HepG2 (cell line): ENCODE results near the gene SHQ1. TPM values are rescaled to one million over a fixed set of nuclear protein-coding genes. Genes with fewer than 3 reads are reported as not detected.

Experiments
- ARHGAP35 ChIP-seq: sonication (generic); formaldehyde crosslinking; IDR thresholded peaks from 2 replicates; pipeline ENCODE4 v1.9.0; 2022; ENCODE audit warnings: mild to moderate bottlenecking, inconsistent platforms, moderate library complexity, missing genetic modification reagents, borderline replicate concordance
- CHD2 ChIP-seq: IDR thresholded peaks from 2 replicates; pipeline ENCODE4 v1.6.1; 2011; ENCODE audit warnings: low read depth, low read length, improper control_type of control experiment
- DNMT1 ChIP-seq: sonication (generic); formaldehyde crosslinking; IDR thresholded peaks from 2 replicates; pipeline ENCODE4 v1.5.1; 2020; ENCODE audit warnings: mild to moderate bottlenecking, missing genetic modification reagents
- GLI4 ChIP-seq: sonication (generic); formaldehyde crosslinking; IDR thresholded peaks from 2 replicates; pipeline ENCODE4 v1.5.1; 2020; ENCODE audit warnings: missing genetic modification reagents, mild to moderate bottlenecking, moderate library complexity, borderline replicate concordance
- HDAC1 ChIP-seq: sonication (generic); formaldehyde crosslinking; IDR thresholded peaks from 2 replicates; pipeline ENCODE4 v1.5.1; 2020; ENCODE audit warnings: mild to moderate bottlenecking, missing genetic modification reagents
- KDM4B ChIP-seq: sonication (generic); formaldehyde crosslinking; IDR thresholded peaks from 2 replicates; pipeline ENCODE4 v1.4.0; 2020; ENCODE audit warnings: missing genetic modification reagents
- MEIS2 ChIP-seq: sonication (generic); formaldehyde crosslinking; IDR thresholded peaks from 2 replicates; pipeline ENCODE4 v1.9.0; 2021; ENCODE audit warnings: mild to moderate bottlenecking, missing genetic modification reagents
- MXD4 ChIP-seq: IDR thresholded peaks from 2 replicates; pipeline ENCODE4 v1.6.1; 2016; ENCODE audit warnings: mild to moderate bottlenecking, missing biosample characterization, missing genetic modification reagents
- NFE2L2 ChIP-seq: fragments of 150-350 bp; IDR thresholded peaks from 2 replicates; pipeline ENCODE4 v1.6.1; 2014; ENCODE audit warnings: low read length
- PCBP1 ChIP-seq: fragments of 200-400 bp; formaldehyde crosslinking; IDR thresholded peaks from 2 replicates; pipeline ENCODE4 v1.6.1; 2017; ENCODE audit warnings: mild to moderate bottlenecking, low read depth, low read length, borderline replicate concordance
- RNF2 ChIP-seq: fragments of 450-650 bp; conservative IDR thresholded peaks from 2 replicates; pipeline ENCODE4 v1.6.1; 2016; ENCODE audit warnings: low read depth
- SMAD1 ChIP-seq: sonication (generic); formaldehyde crosslinking; IDR thresholded peaks from 2 replicates; pipeline ENCODE4 v1.4.0; 2020; ENCODE audit warnings: missing genetic modification reagents, low read depth, mild to moderate bottlenecking, borderline replicate concordance
- SPEN ChIP-seq: sonication (generic); formaldehyde crosslinking; IDR thresholded peaks from 2 replicates; pipeline ENCODE4 v1.5.1; 2020; ENCODE audit warnings: low read depth, mild to moderate bottlenecking, missing genetic modification reagents
- ZFAT ChIP-seq: sonication (generic); formaldehyde crosslinking; conservative IDR thresholded peaks from 2 replicates; pipeline ENCODE4 v1.8.1; 2023; ENCODE audit warnings: missing genetic modification reagents, inconsistent platforms
- ZNF18 ChIP-seq: sonication (generic); formaldehyde crosslinking; IDR thresholded peaks from 2 replicates; pipeline ENCODE4 v1.8.0; 2022; ENCODE audit warnings: mild to moderate bottlenecking, missing genetic modification reagents; ENCODE audit not compliant: insufficient replicate concordance
- ZNF740 ChIP-seq: sonication (generic); formaldehyde crosslinking; IDR thresholded peaks from 2 replicates; pipeline ENCODE4 v1.4.0; 2020; ENCODE audit warnings: missing genetic modification reagents
- ZNF800 ChIP-seq: sonication (generic); formaldehyde crosslinking; IDR thresholded peaks from 2 replicates; pipeline ENCODE4 v1.4.0; 2020; ENCODE audit warnings: missing genetic modification reagents
- ZSCAN5A ChIP-seq: sonication (generic); formaldehyde crosslinking; IDR thresholded peaks from 2 replicates; pipeline ENCODE4 v1.8.0; 2022; ENCODE audit warnings: mild to moderate bottlenecking, missing genetic modification reagents, borderline replicate concordance
- polyA plus RNA-seq, 8 experiments: library from polyadenylated mRNA; depleted of rRNA in 3 of 8; stranded (reverse) in 7 of 8; unstranded in 1 of 8; fragments of >200 nt; fragmentation: Illumina TruSeq in 4 of 8; extraction: Trizol in 4 of 8; gene quantifications; 2 replicates each; pipeline versions ENCODE4 v1.2.1 to v1.2.3, GENCODE V29; 2011 to 2016; ENCODE audit warnings: low read depth in 4 of 8, missing spikeins in 1 of 8, mixed read lengths in 1 of 8; ENCODE audit not compliant: insufficient read depth in 1 of 8
- total RNA-seq, 5 experiments: library from RNA; depleted of rRNA; stranded (reverse); fragments of >200 nt; fragmentation: Illumina TruSeq; extraction: Trizol; gene quantifications; 2 replicates each; pipeline ENCODE4 v1.2.3, GENCODE V29; 2016; ENCODE audit warnings: low read depth in 1 of 5
- TF ChIP-seq, protein P1 (sequence below): sonication (generic); formaldehyde crosslinking; IDR thresholded peaks from 2 replicates; pipeline ENCODE4 v1.5.1; 2020; ENCODE audit warnings: missing genetic modification reagents, mild to moderate bottlenecking, borderline replicate concordance
- TF ChIP-seq, protein P2 (sequence below): sonication (generic); formaldehyde crosslinking; IDR thresholded peaks from 2 replicates; pipeline ENCODE4 v1.4.0; 2020; ENCODE audit warnings: low read depth, mild to moderate bottlenecking, missing genetic modification reagents

The SHQ1 gene
- total and polyA plus RNA-seq, 2 of the 13 experiments (the other 11 are each of a cell fraction or from before 2014, with no cell fraction given): 5.5 to 20.3 TPM

GRCh38 chr3:72847751-72848702, at the start of gene SHQ1 (continued):
- TF ChIP-seq, protein P1, sequence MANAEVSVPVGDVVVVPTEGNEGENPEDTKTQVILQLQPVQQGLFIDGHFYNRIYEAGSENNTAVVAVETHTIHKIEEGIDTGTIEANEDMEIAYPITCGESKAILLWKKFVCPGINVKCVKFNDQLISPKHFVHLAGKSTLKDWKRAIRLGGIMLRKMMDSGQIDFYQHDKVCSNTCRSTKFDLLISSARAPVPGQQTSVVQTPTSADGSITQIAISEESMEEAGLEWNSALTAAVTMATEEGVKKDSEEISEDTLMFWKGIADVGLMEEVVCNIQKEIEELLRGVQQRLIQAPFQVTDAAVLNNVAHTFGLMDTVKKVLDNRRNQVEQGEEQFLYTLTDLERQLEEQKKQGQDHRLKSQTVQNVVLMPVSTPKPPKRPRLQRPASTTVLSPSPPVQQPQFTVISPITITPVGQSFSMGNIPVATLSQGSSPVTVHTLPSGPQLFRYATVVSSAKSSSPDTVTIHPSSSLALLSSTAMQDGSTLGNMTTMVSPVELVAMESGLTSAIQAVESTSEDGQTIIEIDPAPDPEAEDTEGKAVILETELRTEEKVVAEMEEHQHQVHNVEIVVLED (CRISPR knock-in tag): peak; percentile 98
- TF ChIP-seq ZSCAN5A: peak; percentile 60; the same call in 1 of the 2 replicates
- TF ChIP-seq SMAD1 (CRISPR knock-in tag): 0 out of 2 replicates have a peak, but pooled peaks have one; percentile 59
- TF ChIP-seq CHD2: no peak
- peak; percentile 99 for TF ChIP-seq MXD4
- TF ChIP-seq SPEN (CRISPR knock-in tag): peak; percentile 85
- TF ChIP-seq PCBP1: 0 out of 2 replicates have a peak, but pooled peaks have one; percentile 35
- TF ChIP-seq NFE2L2: no peak
- TF ChIP-seq ARHGAP35 (CRISPR knock-in tag): no peak; the same call in 1 of the 2 replicates
- peak; percentile 100 for TF ChIP-seq HDAC1 (CRISPR knock-in tag)
- 0 out of 2 replicates have a peak, but pooled peaks have one; percentile 37 for TF ChIP-seq DNMT1 (CRISPR knock-in tag)
- TF ChIP-seq, protein P2, sequence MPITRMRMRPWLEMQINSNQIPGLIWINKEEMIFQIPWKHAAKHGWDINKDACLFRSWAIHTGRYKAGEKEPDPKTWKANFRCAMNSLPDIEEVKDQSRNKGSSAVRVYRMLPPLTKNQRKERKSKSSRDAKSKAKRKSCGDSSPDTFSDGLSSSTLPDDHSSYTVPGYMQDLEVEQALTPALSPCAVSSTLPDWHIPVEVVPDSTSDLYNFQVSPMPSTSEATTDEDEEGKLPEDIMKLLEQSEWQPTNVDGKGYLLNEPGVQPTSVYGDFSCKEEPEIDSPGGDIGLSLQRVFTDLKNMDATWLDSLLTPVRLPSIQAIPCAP (CRISPR knock-in tag): 0 out of 2 replicates have a peak, but pooled peaks have one; percentile 25
- TF ChIP-seq ZNF800 (CRISPR knock-in tag): peak; percentile 88
- no peak for TF ChIP-seq ZFAT (CRISPR knock-in tag)
- TF ChIP-seq KDM4B: peak; percentile 88; the same call in 1 of the 2 replicates
- no peak for TF ChIP-seq ZNF740 (CRISPR knock-in tag)
- peak; percentile 95 for TF ChIP-seq RNF2
- TF ChIP-seq ZNF18 (CRISPR knock-in tag): no peak
- TF ChIP-seq MEIS2 (CRISPR knock-in tag): peak; percentile 76; the same call in 1 of the 2 replicates
- no peak for TF ChIP-seq GLI4 (CRISPR knock-in tag)
